H9 (cell line): ENCODE results near the gene HEXA. TPM values are rescaled to one million over a fixed set of nuclear protein-coding genes. Genes with fewer than 3 reads are reported as not detected.
A peak's percentile ranks its signal among the peaks of the same experiment; 100 is the strongest.

ENCODE experiments used
- DNase-seq: peaks from one replicate; pipeline ENCODE4 v3.0.0-alpha.2; 2017
- H2AFZ ChIP-seq: one replicate; pipeline ENCODE4 v1.6.1; 2013; ENCODE audit warnings: mild to moderate bottlenecking, low read length, control low read depth, moderate library complexity
- H2AK5ac ChIP-seq: 2 replicates; pipeline ENCODE4 v1.6.1; 2013; ENCODE audit warnings: low read length, control low read depth, mixed read lengths; ENCODE audit not compliant: insufficient read length
- H2BK120ac ChIP-seq: one replicate; pipeline ENCODE4 v1.6.1; 2013; ENCODE audit warnings: low read depth, mild to moderate bottlenecking, low read length, control low read depth, inconsistent platforms; ENCODE audit not compliant: poor library complexity, severe bottlenecking
- H2BK12ac ChIP-seq: 2 replicates; pipeline ENCODE4 v1.6.1; 2013; ENCODE audit warnings: low read length, control low read depth, mixed read lengths, low read depth; ENCODE audit not compliant: insufficient read length
- H2BK15ac ChIP-seq: 2 replicates; pipeline ENCODE4 v1.6.1; 2013; ENCODE audit warnings: low read depth, low read length, control low read depth
- H2BK20ac ChIP-seq: one replicate; pipeline ENCODE4 v1.6.1; 2013; ENCODE audit warnings: low read depth, mild to moderate bottlenecking, low read length, control low read depth, inconsistent platforms; ENCODE audit not compliant: poor library complexity, severe bottlenecking
- H2BK5ac ChIP-seq: 2 replicates; pipeline ENCODE4 v1.6.1; 2013; ENCODE audit warnings: low read length, control low read depth, mixed read lengths; ENCODE audit not compliant: insufficient read length
- H3K14ac ChIP-seq: 2 replicates; pipeline ENCODE4 v1.6.1; 2013; ENCODE audit warnings: low read length, control low read depth; ENCODE audit not compliant: insufficient read depth
- H3K18ac ChIP-seq: 2 replicates; pipeline ENCODE4 v1.6.1; 2013; ENCODE audit warnings: low read depth, mild to moderate bottlenecking, mixed read lengths, low read length, control low read depth; ENCODE audit not compliant: insufficient read length
- H3K23ac ChIP-seq: 2 replicates; pipeline ENCODE4 v1.6.1; 2013; ENCODE audit warnings: low read length, control low read depth, mixed read lengths, low read depth; ENCODE audit not compliant: insufficient read length
- H3K23me2 ChIP-seq: 2 replicates; pipeline ENCODE4 v1.6.1; 2013; ENCODE audit warnings: low read depth, mild to moderate bottlenecking, mixed read lengths, low read length, control low read depth; ENCODE audit not compliant: insufficient read length, poor library complexity, severe bottlenecking
- H3K27ac ChIP-seq: 2 replicates; pipeline ENCODE4 v1.5.1; 2013; ENCODE audit warnings: low read length, control low read depth, mixed read lengths, low read depth; ENCODE audit not compliant: insufficient read length
- H3K27me3 ChIP-seq: 2 replicates; pipeline ENCODE4 v1.6.1; 2013; ENCODE audit warnings: low read length, control low read depth, inconsistent platforms; ENCODE audit not compliant: insufficient read depth
- H3K4ac ChIP-seq: 2 replicates; pipeline ENCODE4 v1.6.1; 2013; ENCODE audit warnings: low read depth, mild to moderate bottlenecking, control low read depth, inconsistent platforms, low read length, moderate library complexity
- H3K4me1 ChIP-seq: 2 replicates; pipeline ENCODE4 v1.6.1; 2013; ENCODE audit warnings: low read length, control low read depth, inconsistent platforms; ENCODE audit not compliant: insufficient read depth
- H3K4me2 ChIP-seq: 2 replicates; pipeline ENCODE4 v1.6.1; 2013; ENCODE audit warnings: low read length, control low read depth, mixed read lengths; ENCODE audit not compliant: insufficient read length, insufficient read depth
- H3K56ac ChIP-seq: 2 replicates; pipeline ENCODE4 v1.6.1; 2013; ENCODE audit warnings: low read depth, mild to moderate bottlenecking, mixed read lengths, low read length, control low read depth; ENCODE audit not compliant: insufficient read length
- H3K79me1 ChIP-seq: 2 replicates; pipeline ENCODE4 v1.6.1; 2013; ENCODE audit warnings: low read depth, mild to moderate bottlenecking, moderate library complexity, low read length, control low read depth, inconsistent platforms; ENCODE audit not compliant: insufficient read depth, poor library complexity, severe bottlenecking
- H3K79me2 ChIP-seq: 2 replicates; pipeline ENCODE4 v1.6.1; 2013; ENCODE audit warnings: low read length, control low read depth, inconsistent platforms; ENCODE audit not compliant: insufficient read depth
- H3K9ac ChIP-seq: 2 replicates; pipeline ENCODE4 v1.6.1; 2013; ENCODE audit warnings: low read length, control low read depth, mixed read lengths; ENCODE audit not compliant: insufficient read length; ENCODE audit errors: extremely low read depth
- H3K9me3 ChIP-seq: one replicate; pipeline ENCODE4 v1.6.1; 2013; ENCODE audit warnings: low read depth, low read length, inconsistent platforms; ENCODE audit not compliant: control insufficient read depth
- H3T11ph ChIP-seq: one replicate; pipeline ENCODE4 v1.6.1; 2013; ENCODE audit warnings: mild to moderate bottlenecking, low read length, control low read depth, inconsistent platforms
- H4K20me1 ChIP-seq: one replicate; pipeline ENCODE4 v1.6.1; 2013; ENCODE audit not compliant: control insufficient read depth, insufficient read length, insufficient read depth
- H4K5ac ChIP-seq: 2 replicates; pipeline ENCODE4 v1.6.1; 2013; ENCODE audit warnings: low read depth, mild to moderate bottlenecking, mixed read lengths, low read length, control low read depth; ENCODE audit not compliant: insufficient read length
- H4K8ac ChIP-seq: replicated peaks from 2 replicates; pipeline ENCODE4 v1.6.1; 2013; ENCODE audit warnings: low read length, control low read depth, mixed read lengths, low read depth; ENCODE audit not compliant: insufficient read length
- H4K91ac ChIP-seq: 2 replicates; pipeline ENCODE4 v1.6.1; 2013; ENCODE audit warnings: low read depth, mild to moderate bottlenecking, moderate library complexity, mixed read lengths, low read length, control low read depth; ENCODE audit not compliant: insufficient read length
- H3K27ac Mint-ChIP-seq, 3 experiments: 2 replicates in 2 of 3; 3 replicates in 1 of 3; pipeline ENCODE4 v1.8.0; 2020 to 2021; ENCODE audit warnings: mixed read lengths in 3 of 3, mild to moderate bottlenecking in 1 of 3, moderate library complexity in 1 of 3
- H3K27me3 Mint-ChIP-seq: 2 replicates; pipeline ENCODE4 v1.8.0; 2021; ENCODE audit warnings: low read depth, mild to moderate bottlenecking, moderate library complexity, mixed read lengths
- H3K36me3 Mint-ChIP-seq, 3 experiments: 2 replicates in 2 of 3; 3 replicates in 1 of 3; pipeline ENCODE4 v1.8.0; 2020 to 2021; ENCODE audit warnings: low read depth in 3 of 3, mixed read lengths in 3 of 3; ENCODE audit not compliant: insufficient read depth in 1 of 3
- H3K4me1 Mint-ChIP-seq, 2 experiments: 2 replicates each; pipeline ENCODE4 v1.8.0; 2020; ENCODE audit warnings: mixed read lengths in 2 of 2
- H3K4me3 Mint-ChIP-seq, 2 experiments: 2 replicates in 1 of 2; 3 replicates in 1 of 2; pipeline ENCODE4 v1.8.0; 2020 to 2021; ENCODE audit warnings: mild to moderate bottlenecking in 2 of 2, mixed read lengths in 2 of 2, moderate library complexity in 1 of 2
- H3K9me3 Mint-ChIP-seq, 2 experiments: 2 replicates in 1 of 2; 3 replicates in 1 of 2; pipeline ENCODE4 v1.8.0; 2020; ENCODE audit warnings: mild to moderate bottlenecking in 2 of 2, mixed read lengths in 2 of 2, moderate library complexity in 1 of 2
- WGBS: extraction: QIAGEN DNeasy Blood & Tissue Kit; methylation state at CpG from one replicate; pipeline ENCODE4 v1.1.7; 2013; ENCODE audit warnings: missing lambda C conversion rate, low lambda C conversion rate, mixed read lengths; ENCODE audit not compliant: insufficient read length; ENCODE audit errors: extremely low coverage; 5-methylcytosine and 5-hydroxymethylcytosine counted together
- total RNA-seq: library from RNA; stranded (reverse); gene quantifications from 2 replicates; pipeline ENCODE4 v1.2.1, GENCODE V29; 2021
- TF ChIP-seq, protein P1 (sequence below): fragments of 200-600 bp; sonication (generic); conservative IDR thresholded peaks from 3 replicates; pipeline ENCODE4 v1.8.0; 2021; ENCODE audit warnings: antibody characterized with exemption, mild to moderate bottlenecking

The HEXA gene
- total RNA-seq, 1 experiment from 2014 or later: 54.7 TPM

GRCh38 chr15:72313448-72313840 lies 62.4 kb downstream of the HEXA start:
- peaks cover 62% of the 10 kb centered on the region for H3K27me3 Mint-ChIP-seq

More at GRCh38 chr15:72313448-72313840, 62.4 kb downstream of the HEXA start:
- Histone ChIP-seq H3K79me1 (no peaks in the 10 kb centered on the region), H2BK20ac (no peak overlapping the region), H4K8ac (no peak overlapping the region), H3K4me1 (no peaks in the 10 kb centered on the region), H4K91ac (no peak overlapping the region), H3K56ac (no peak overlapping the region), H3T11ph (no peak overlapping the region), H2BK120ac (no peak overlapping the region), H4K5ac (no peak overlapping the region), H4K20me1 (no peaks in the 10 kb centered on the region), H3K27me3 (peaks cover 3% of the 10 kb centered on the region; the same call in 1 of the 2 replicates), H3K9ac (no peak overlapping the region), H3K23ac (no peak overlapping the region), H3K18ac (no peak overlapping the region), H3K79me2 (no peaks in the 10 kb centered on the region), H2BK5ac (no peak overlapping the region), H2AFZ (no peak overlapping the region), H3K23me2 (no peaks in the 10 kb centered on the region), H2BK15ac (no peak overlapping the region), H2BK12ac (no peak overlapping the region), H3K9me3 (no peaks in the 10 kb centered on the region), H3K4ac (no peak overlapping the region), H2AK5ac (no peak overlapping the region), H3K27ac (no peak overlapping the region), H3K14ac (no peak overlapping the region), H3K4me2 (no peak overlapping the region)
- Mint-ChIP-seq H3K36me3 (no peaks in the 10 kb centered on the region), H3K27ac (no peak overlapping the region), H3K4me1 (0 out of 4 replicates have a peak, but pooled peaks cover 0 to 2% of the 10 kb centered on the region in 2 experiments), H3K4me3 (no peak overlapping the region), H3K9me3 (no peaks in the 10 kb centered on the region)
- TF ChIP-seq, protein P1, sequence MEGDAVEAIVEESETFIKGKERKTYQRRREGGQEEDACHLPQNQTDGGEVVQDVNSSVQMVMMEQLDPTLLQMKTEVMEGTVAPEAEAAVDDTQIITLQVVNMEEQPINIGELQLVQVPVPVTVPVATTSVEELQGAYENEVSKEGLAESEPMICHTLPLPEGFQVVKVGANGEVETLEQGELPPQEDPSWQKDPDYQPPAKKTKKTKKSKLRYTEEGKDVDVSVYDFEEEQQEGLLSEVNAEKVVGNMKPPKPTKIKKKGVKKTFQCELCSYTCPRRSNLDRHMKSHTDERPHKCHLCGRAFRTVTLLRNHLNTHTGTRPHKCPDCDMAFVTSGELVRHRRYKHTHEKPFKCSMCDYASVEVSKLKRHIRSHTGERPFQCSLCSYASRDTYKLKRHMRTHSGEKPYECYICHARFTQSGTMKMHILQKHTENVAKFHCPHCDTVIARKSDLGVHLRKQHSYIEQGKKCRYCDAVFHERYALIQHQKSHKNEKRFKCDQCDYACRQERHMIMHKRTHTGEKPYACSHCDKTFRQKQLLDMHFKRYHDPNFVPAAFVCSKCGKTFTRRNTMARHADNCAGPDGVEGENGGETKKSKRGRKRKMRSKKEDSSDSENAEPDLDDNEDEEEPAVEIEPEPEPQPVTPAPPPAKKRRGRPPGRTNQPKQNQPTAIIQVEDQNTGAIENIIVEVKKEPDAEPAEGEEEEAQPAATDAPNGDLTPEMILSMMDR: no peak
- WGBS: no CpG with 5 or more reads among the region's 2 CpGs
- peak; percentile 9 for DNase-seq
